Activated T-cell treated with anti-CD3 and anti-CD28 coated beads, Interleukin-2, amount 50 U/mL, for 48 hours (primary cell): ENCODE measurements around the gene ADAMTS17.

ENCODE experiments used
- DNase-seq, 2 experiments: peaks; one replicate each; pipeline ENCODE4 v3.0.0-alpha.2; 2020

Gene ADAMTS17, protein sequence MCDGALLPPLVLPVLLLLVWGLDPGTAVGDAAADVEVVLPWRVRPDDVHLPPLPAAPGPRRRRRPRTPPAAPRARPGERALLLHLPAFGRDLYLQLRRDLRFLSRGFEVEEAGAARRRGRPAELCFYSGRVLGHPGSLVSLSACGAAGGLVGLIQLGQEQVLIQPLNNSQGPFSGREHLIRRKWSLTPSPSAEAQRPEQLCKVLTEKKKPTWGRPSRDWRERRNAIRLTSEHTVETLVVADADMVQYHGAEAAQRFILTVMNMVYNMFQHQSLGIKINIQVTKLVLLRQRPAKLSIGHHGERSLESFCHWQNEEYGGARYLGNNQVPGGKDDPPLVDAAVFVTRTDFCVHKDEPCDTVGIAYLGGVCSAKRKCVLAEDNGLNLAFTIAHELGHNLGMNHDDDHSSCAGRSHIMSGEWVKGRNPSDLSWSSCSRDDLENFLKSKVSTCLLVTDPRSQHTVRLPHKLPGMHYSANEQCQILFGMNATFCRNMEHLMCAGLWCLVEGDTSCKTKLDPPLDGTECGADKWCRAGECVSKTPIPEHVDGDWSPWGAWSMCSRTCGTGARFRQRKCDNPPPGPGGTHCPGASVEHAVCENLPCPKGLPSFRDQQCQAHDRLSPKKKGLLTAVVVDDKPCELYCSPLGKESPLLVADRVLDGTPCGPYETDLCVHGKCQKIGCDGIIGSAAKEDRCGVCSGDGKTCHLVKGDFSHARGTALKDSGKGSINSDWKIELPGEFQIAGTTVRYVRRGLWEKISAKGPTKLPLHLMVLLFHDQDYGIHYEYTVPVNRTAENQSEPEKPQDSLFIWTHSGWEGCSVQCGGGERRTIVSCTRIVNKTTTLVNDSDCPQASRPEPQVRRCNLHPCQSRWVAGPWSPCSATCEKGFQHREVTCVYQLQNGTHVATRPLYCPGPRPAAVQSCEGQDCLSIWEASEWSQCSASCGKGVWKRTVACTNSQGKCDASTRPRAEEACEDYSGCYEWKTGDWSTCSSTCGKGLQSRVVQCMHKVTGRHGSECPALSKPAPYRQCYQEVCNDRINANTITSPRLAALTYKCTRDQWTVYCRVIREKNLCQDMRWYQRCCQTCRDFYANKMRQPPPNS

GRCh38 chr15:100341750-100342560, at the start of gene ADAMTS17:
ADAMTS17 (minus strand) TSS chr15:100341975; CDS start chr15:100341899, 76 bp downstream.
- peak; percentile 94 to 95 for DNase-seq

DNA sequence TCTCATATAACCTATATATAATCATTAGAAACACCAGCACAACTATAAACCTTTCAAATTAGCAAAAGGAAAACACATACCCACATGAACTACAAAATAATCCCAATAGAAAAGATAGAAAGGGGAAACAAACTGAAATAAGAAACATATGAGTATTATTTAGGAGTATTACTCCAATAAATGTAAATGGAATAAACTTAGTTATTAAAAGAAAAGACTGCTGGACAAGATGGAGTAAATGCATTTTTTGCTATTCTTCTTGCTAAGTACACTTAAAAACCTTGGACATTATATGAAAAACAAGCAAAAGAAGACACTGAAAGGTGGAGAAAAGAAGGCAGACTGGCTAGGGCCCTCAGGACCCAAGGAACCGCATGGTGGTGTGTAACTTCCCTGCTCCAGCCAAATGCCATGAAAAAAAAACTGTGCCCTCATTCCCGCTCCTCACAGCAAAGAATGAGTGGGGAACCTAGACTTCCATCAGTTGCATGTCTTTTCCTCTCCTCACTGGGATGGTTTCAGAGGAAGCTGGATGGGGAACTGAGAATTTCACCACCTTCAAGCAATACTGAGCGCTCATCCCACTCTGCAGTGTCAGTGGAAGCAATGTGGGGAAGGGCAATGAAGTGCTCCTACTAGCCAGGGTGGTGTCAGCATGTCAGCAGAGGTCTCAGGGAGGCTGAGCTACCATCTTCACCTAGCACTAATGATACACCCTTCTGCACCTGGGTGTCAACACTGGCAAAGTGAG, 43.7 kb upstream of the ADAMTS17 start:
- DNase-seq: no peak

DNA sequence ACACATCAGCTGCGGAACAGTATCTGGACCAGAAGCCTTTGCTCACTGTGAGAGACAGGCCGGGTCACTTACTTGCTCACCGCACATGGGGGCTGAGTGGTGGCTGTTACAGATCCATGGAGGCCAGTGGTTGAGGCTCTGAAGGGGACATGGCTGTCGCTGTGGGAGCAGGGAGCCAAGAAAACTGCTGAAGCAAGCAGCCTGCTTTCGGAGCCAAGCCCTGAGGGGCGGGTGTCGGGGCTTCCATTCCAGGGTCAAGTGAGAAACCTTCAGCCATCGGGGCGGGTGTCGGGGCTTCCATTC, 42.3 kb upstream of the ADAMTS17 start:
- DNase-seq: no peak

GRCh38 chr15:100383302-100384107, 41.7 kb upstream of the ADAMTS17 start:
- DNase-seq: peak in 1 of 2 experiments; percentile 24

GRCh38 chr15:100373942-100374341, 32.2 kb upstream of the ADAMTS17 start:
- DNase-seq: no peak

DNA sequence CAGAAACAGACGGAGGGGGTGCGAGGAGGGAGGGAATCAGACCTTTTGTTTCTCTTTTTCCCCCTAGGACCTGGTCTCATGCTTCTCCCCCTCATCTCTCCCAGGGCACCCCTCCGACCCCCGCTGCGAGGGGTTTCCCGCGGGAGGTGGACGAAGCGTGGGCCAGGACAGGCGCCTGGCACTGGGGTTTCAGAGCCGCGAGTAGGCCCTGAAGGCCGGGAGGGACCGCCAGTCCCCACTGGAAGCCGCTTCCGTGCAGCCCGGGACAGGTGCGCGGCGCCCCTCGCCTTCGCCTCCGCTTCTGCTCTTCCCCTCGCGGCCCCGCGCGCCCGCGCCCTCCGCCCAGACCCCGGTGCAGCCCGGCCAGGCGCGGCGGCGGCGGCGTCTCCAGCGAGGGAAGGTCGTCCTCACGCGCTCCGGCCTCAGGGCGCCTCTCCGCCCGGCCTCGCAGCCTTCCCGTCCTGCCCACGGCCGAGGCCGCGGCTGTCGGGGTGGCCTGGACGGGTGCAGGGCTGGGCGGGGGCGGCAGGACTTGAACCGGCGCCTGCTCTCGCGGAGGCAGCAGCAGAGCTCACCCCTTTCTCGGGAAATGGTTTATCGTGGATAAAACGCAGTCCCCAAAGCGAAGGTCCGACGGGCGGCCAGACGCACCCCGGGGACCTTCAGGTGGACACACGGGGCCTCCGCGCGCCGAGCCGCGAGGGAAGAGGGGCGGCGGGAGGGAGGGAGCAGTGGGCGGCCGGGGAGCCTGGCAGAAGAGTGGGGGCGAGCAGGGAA, 31.5 kb upstream of the ADAMTS17 start:
- DNase-seq: no peak

GRCh38 chr15:100372739-100373119, 31.0 kb upstream of the ADAMTS17 start:
- DNase-seq: no peak

GRCh38 chr15:100355342-100355741, 13.6 kb upstream of the ADAMTS17 start:
- no peak for DNase-seq

DNA sequence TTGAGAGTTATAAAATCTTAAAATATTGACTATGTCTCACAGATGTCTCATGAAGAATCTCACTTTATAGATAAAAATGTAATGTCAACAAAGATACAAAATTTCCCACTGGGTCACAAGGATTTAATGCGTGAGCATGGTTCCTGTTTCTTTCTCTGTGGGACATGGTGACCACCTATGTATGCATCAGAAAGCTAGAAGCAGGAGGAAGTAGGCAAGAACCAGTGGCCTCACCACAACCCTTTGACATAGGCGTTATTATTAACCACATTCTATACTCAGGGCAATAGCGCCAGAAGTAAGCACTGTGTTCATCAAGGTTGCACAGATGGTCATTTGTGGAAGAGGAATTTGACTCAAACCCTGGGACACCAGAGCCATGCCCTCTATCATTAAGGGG, 11.7 kb upstream of the ADAMTS17 start:
- DNase-seq: no peak

GRCh38 chr15:100350434-100351226, 8.9 kb upstream of the ADAMTS17 start:
- DNase-seq: no peak

- peak; percentile 94 to 95 for DNase-seq
Observed at GRCh38 chr15:100349696-100350433, 8.1 kb upstream of the ADAMTS17 start.

DNA sequence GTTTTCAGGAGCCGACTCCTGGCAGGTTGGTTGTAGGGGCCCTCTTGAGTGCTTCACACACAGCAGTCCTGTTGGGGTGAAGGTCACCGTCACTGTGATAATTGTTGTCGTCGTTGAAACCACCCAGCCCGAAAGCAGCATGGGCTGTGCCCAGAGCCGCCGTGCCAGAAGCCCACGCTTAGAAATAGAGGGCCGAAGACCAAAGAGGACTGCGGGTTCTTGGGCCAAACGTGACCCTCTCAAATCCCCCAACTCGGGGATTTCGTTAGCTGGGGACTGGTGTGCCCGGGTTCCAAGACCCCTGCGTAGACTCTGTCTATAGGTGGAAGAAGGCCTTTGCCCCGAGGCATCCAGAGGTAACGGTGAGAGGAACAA, 7.5 kb upstream of the ADAMTS17 start:
- no peak for DNase-seq

GRCh38 chr15:100348578-100348977, 6.8 kb upstream of the ADAMTS17 start:
- DNase-seq: no peak

DNA sequence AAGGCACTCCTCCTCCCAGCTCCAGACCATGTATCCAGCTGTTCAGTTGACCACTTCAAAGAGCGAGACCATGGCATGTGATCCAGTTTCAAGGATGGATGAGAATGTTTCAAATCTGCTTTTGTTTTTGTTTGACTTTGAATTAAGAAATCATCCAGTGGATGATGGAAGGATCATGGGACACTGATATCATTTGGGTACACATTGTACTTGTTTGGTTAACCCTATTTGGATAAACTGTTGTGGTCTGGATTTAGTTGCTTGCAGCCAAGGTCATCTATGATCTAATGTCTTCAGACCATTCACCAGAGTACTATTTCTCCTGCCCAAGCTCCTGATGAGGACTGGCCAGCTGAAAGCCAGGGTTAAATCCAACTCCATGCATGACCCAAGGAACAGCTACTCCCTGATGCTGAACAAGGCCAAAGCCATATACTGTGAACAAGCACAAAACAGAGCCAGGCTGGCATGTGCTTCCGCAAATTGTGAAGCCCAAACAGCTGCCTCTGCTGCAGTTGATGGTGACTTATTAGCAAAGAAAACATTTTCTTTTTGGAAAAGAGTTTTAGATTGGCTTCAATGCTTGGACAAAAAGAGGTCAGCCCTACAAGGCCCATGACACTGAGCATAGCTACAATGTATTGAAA, 5.2 kb upstream of the ADAMTS17 start:
- no peak for DNase-seq

DNA sequence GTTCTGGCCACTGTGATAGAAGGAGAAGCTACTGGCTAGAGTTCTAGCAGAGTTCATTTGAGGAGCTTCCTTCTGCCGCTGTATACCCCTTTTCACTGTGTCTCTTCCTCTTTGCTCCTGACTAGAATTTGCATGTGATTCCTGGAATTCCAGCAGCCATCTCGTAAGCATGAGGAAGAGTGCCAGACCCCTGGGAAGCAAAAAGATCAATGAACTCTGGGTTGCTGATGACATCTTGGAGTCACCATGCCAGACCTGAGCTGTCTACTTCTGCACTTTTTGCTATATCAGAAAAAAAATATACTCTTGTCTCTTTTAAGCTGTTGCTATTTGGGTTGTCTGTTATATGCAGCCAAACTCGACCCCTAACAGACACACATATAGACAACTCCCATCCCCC, 3.7 kb upstream of the ADAMTS17 start:
- DNase-seq: no peak

DNA sequence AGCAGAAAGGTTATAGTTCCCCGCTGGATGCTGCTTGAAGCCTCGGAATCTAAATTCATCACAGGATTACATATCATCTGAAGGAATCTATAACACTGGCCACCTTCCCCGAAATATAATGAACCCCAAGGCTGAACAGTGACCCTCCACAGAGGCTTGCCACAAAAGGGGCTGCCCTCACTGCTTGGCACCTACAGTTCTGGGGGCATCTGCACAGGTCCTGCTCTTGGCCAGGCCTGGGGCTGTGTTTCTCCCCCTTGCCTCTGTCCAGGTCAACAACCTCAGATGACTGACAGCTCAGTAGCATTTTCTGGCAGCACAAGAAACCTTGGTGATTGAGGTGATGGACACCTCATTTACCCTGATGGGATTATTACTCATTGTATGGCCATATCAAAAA, 1.5 kb upstream of the ADAMTS17 start:
- DNase-seq: no peak

- peak in 1 of 2 experiments; percentile 41 for DNase-seq
Observed at GRCh38 chr15:100341239-100341749, 481 bp downstream of the ADAMTS17 start.

- no peak for DNase-seq
Observed at GRCh38 chr15:100340721-100341238, 995 bp downstream of the ADAMTS17 start.
